Right ventricle myocardium superior (tissue), 1 donor: ENCODE measurements around the gene SLC25A41. TPM values are rescaled to one million over a fixed set of nuclear protein-coding genes. Genes with fewer than 3 reads are reported as not detected.
"Not testable (repeated sequence)": the region's sequence is repeated elsewhere in the genome, so short reads cannot be mapped to it uniquely, and the experiment has no call there.

Source experiments
- ATAC-seq: fragments of 200-7000 bp; cut with Tn5 transposase; one replicate; pipeline ENCODE4 v1.9.1; 2020; ENCODE audit warnings: mild to moderate bottlenecking; ENCODE audit not compliant: poor library complexity
- DNase-seq: peaks from one replicate; pipeline ENCODE4 v3.0.0-alpha.2; 2020
- intact Hi-C: fragments of 100-400 bp; cut with DNase I; formaldehyde crosslinking; loops from one replicate; pipeline ENCODE4 v1.11.2; 2022
- total RNA-seq: library from RNA; stranded (reverse); fragmentation: NEBNext Ultra II Directional; extraction: Animal tissue kit (Norgen Biotek cat#: 25700); gene quantifications from one replicate; pipeline ENCODE4 v1.2.1, GENCODE V29; 2021
- donor health status: DM: no; HTN: yes; CAD: no; lungs with severe emphysema.

Gene SLC25A41
- total RNA-seq, 1 donor from 2014 or later, result not detected

DNA sequence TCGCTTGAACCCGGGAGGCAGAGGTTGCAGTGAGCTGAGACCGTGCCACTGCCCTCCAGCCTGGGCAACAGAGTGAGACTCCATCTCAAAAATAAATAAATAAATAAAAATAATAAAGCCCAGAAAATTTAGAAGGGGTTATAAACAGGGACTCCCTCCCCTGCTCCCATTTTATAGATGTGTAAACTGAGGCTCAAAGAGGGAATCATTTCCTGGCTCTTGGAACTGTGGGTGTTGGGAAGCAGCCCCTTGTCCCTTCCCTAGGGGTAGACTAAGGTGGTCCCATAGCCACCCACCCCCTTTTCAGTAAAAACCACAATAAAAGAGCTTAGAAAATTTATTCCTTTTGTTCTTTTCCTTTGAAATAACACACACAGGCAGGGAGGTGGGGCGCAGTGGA, 6.2 kb upstream of the SLC25A41 start:
- intact Hi-C loops, result no loop called here
- DNase-seq (no peak), ATAC-seq (no peak)

DNA sequence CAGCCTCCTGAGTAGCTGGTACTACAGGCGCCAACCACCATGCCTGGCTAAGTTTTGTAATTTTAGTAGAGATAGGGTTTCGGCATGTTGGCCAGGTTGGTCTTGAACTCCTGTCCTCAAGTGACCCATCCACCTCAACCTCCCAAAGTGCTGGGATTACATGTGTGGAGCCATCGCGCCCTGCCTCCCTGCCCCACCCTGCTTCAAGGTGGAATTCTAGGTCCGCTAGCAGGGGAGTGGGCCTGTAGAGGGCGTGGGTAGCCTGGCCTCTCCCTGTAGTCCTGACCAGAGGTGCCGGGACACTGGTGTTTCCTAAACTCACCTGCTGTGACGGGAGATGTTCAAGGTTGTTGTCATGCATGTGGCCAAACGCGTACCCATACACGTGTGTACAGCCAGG, 398 bp downstream of the SLC25A41 start:
- ATAC-seq (no peak), DNase-seq (no peak)
- intact Hi-C loops, result no loop called here

DNA sequence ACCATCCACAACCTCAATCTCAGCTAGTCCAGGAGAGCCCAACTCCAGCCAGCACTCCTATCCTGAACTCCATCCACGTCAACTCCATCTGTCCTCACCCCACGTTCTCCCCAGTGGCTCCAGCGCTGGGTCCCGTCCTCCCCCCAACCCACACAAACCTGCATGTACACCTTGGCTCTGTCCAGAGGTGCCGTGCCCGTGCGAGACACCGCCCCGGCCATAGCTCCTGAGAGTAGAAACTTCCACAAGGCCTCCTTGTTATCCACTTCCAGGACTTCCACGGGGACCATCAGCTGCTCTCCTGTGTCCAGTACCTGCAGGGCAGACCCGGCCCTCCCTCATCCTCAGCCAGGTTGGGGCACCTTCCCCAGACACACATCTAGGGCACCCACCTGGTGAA, 1.7 kb downstream of the SLC25A41 start:
- intact Hi-C loops, result no loop called here
- DNase-seq (no peak), ATAC-seq (no peak)

DNA sequence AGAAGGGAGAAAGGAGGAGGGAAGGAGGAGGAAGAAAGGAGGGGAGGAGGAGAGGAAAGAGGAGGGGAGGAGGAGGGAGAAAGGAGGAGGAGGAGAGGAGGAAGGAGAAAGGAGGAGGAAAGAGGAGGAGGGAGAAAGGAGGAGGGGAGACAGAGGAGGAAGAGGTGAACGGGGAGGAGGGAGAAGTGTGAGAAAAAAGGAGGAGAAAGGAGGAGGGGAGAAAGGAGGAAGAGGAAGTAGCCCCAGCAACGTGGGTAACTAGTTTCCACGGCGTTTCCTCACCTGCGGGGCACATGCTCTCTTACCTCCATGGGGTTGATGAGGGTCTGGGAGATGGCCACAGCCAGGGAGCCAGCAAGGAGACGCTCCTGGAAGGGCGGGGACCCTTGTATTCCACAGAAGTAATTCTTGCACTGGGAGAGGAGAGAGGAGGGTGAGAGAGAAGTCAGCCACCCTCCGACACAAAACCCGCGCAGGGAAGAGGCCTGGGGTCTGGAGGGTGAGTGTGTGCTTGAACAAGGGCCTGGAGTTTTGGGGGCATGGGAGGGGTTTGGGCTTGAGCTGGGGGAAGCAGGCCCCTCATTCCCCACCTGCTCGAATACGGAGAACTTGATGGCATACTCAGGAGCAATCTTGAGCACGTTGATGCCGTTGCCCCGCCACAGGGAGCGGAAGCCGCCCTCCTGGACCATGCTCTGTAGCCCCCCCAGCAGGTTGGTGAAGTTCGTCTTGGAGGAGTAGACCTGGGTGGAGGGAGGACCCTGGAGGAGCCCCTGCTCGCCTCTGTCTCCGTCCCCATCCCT, 3.9 kb downstream of the SLC25A41 start:
- intact Hi-C loops, result no loop called here
- DNase-seq (no peak), ATAC-seq (no peak)

DNA sequence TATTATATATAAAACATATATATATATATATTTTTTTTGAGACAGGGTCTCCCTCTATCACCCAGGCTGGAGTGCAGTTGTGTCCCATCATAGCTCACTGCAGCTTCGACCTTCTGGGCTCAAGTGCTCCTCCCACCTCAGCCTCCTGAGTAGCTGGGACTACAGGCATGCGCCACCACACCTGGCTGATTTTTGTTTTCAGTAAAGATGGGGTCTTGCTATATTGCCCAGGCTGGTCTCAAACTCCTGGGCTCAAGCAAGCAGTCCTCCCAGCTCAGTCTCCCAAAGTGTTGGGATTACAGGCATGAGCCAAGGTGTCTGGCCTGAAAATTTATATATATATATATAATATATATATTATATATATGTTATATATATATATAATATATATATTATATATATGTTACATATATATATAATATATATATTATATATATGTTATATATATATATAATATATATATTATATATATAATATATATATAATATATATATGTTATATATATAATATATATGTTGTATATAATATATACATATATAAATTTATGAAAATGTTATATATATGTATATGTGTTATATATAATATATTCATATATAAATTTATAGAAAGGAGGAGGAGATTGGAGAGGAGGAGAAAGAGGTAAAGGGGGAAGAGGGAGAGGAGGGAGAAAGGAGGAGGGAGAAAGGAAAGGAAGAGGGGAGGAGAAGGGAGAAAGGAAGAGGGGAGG, 4.7 kb downstream of the SLC25A41 start:
- ATAC-seq, intact Hi-C loops, DNase-seq: not testable (repeated sequence)

DNA sequence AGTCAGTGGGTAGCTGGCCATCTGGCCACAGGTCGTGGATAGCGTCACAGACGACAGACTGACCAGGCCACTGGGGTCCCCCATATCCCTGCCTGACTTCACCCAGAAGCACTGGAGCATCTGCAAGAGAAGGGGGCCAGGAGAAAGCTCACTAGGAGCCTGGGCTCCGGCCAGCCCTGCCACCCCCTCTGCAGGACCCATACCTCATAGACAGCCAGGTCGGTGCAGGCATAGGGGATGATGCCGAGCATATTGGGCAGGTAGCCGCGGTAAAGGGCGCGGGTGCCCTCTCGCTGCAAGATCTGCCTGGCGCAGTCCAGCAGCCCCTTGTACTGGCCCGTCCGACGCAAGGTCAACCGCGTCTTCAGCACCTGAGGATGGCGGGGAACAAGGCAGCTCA, 6.4 kb downstream of the SLC25A41 start:
- ATAC-seq (no peak), DNase-seq (no peak)
- intact Hi-C loops, result no loop called here

DNA sequence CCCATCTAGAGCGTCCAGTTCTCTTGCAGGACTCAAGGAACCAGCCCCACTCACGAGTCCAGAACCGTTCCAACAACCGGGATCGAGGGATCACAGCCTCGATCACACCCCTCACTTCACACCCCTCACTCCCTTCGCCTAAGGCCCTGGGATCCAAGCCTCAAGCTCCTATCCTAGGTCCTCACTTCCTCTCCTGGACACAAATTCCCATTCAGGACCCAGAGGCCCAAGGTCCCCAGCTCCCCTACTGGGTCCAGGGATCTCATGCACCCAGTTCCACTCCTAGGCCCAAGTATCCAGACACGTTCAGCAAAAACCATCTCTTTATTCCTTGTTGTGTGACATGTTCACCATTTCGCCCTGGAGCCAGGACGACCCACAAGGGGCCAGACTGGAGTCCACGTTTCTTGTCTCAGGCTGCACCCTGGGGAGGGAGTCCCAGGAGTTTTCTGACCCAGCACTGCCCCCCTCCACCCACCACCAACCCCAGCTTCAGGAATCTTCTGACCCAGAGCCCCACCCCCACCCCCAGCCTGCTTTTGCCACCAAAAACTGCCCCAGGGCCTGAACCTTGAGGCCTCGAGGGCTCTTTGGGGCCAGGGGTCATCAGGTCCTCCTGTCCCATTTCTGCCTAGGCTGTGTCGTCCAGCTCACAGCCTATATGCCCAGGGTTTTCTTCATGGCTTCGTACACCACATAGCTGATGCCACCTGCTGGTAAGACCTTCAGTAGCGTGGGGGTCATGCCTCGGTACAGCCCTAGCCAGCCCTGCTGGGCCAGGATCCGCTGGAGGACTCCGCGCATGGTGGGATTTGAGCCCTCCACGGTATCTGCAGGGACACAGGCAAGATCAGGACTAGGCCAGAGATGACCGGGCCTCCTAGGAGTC, 7.6 kb downstream of the SLC25A41 start:
- DNase-seq, result no peak
- ATAC-seq, result no peak
- intact Hi-C loops, result no loop called here

DNA sequence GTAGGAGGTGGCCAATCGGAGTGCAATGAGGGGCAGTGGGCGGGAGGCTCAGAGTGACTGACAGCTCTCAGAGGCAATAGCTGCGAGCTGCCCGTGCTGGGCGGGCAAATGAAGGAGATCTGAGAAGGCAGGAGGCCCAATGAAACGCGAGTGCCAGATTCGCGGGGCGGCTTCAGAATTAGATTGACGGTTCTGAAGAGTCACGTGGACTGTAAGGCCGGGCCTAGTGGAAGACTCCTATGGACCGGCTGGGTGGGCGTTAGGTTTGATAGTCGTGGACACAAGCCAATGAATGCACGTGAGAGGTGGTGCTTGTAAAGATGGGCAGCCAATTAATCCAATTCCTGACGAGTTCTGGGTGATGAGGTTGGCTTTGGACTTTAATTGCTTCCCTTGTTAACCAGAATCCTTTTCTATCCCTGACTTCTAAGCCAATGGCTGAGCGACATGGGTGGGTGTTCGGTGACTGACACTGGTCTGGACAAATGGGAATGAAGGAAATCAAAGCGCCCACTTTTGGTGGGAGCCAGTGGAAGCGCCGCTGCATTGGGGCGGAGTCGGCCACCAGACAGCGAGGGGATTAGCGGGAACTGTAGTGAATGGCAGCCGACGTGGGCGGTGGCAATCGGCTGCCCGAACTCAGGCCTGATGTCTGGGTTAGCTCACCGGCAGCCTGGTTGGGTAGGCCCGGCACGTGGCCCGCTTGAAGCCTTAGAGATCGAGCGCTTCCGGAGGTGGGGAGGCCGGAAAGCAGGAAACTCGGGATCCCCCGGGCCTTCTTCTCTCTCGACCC, 8.4 kb downstream of the SLC25A41 start:
- DNase-seq, result peak; percentile 100
- intact Hi-C loops, result no loop called here
- peak; percentile 94 for ATAC-seq

DNA sequence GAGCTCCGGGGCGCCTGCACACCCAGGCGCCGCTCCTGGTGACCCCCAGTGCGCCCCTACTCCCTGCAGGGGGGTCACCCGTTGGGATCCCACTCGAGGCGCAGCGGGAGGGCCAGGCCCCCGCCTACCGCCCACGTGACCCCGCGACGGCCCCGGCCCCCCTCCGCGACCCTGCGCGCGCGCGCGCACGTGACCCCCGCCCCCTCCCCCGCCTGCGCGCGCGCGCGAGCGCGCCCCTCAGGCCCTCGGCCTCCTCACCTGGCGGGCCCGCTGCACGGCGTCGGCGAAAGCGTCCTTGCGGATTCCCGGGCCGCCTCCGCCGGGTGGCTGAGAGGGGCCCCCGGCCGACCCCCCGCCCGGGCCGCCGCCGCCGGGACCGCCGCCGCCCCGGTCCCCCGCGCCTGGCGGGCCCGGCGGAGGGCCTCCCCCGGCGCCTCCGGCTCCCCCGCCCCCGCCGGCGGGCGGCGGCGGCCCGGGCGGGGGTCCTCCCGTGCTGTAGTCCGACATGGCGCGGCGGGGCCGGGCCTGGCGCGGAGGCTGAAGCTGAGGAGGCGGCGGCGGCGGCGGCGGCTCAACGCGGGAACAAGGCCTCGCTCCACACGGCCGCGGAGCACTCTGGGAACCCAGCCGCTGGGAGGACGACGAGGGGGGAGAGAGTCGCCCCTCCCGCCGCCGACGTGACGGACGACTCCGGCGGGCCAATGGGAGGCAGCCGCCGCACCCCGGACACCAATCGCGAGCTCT, 9.2 kb downstream of the SLC25A41 start, which contains the start of gene KHSRP:
TSS of gene KHSRP (minus strand) at position 617 of the 744 bp plus-strand sequence. CDS start at position 507, 110 bp downstream.
- ATAC-seq (no peak), DNase-seq (peak; percentile 37)
- intact Hi-C loops, result no loop called here

DNA sequence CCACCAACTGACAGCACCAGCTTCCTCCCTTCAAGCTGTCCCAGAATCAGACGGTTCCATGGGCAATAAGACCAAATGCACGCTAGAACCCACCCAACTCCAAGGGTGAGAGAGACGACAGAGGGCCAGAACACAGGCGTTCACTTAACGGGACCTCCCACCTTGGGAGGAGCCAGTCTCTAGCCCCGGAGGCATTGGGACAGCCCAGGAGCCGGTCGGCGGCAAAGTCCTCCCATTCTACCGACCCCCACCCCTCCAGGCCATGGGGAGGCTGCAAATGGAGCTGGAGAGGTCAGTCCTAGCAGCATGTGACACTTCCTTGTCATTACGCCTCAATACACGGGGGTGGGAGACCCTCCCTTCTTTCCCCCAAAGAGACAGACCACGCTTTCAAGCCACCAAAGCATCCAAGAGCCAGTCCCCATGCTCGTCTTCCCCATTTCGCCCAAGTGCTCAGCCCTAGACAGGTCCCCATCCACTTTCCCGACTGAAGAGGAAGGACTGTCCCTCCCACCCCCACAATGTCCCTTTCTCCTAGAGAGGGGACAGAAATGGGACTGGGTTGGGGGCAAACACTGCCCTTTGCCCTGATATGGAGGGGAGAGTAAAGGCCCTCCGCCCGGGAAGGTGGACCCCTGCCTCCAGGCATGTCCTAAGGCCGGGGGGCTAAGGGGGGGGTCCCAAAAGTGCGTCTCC, 9.9 kb downstream of the SLC25A41 start:
- DNase-seq (no peak), ATAC-seq (no peak)

DNA sequence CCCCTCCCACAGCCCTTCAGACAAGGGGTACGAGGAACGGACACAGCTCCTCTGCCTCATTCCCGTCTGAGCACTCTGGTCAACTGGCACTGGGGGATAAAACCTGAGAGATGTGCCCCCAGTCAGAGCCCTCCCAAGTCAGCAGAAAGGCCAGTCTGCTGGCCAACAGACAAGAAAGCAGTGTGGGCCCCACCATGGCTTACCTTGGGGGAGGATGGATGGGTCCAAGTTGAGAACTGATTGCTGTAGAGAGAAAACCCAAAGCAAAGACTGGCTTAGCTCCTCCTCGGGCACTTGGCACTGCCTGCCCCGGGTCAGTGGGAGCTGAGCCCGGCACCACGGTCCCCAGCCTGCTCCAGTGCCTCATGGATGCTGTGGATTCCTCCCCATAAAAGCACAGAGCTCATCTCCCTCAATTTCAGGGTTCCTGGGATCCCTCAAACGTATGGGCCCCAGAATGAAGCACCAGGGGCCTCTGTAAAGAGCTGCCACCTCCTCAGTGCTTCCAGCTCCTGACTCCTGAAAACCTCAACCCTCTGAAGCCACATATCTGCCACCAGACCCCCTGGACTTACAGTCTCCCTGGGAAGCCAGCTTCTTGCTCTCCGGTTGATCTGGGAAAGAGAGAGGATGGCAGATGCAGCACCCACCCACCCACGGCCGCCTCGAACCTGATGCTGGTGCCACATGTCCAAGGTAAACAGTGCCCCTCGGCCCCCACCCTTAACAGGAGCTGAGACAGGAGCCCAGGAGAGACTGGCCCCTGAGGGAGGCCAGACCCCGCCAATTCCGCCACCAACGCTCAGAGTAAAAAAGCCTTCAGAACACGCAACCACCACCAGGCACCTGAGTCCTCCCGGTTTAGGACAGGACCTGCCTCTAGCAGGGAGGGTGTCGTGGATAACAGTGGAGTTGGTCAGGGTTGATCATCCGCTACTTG, 12.2 kb downstream of the SLC25A41 start:
- intact Hi-C loops, result no loop called here
- no peak for DNase-seq
- no peak for ATAC-seq

More for the DNA sequence above, 9.9 kb downstream of the SLC25A41 start:
- intact Hi-C loops, result no loop called here

DNA sequence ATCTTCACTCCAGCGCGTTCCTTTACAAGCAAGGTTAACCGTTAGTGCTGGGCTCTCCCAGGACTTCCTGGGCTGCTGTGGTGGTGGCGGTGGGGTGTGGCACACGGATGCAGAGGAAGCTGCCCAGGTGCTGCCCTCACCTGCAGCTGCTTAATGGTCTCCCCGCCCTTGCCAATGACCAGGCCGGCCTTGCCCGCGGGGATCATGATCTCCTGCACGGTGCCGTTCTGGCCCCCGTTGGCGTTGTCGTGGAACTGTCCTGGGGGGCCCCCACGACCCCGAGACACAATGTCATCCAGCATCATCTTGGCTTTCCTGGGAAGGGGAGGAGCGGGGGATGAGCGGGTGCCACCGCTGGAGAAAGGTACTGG, 15.0 kb downstream of the SLC25A41 start:
- intact Hi-C loops, result no loop called here
- no peak for ATAC-seq
- DNase-seq, result no peak

DNA sequence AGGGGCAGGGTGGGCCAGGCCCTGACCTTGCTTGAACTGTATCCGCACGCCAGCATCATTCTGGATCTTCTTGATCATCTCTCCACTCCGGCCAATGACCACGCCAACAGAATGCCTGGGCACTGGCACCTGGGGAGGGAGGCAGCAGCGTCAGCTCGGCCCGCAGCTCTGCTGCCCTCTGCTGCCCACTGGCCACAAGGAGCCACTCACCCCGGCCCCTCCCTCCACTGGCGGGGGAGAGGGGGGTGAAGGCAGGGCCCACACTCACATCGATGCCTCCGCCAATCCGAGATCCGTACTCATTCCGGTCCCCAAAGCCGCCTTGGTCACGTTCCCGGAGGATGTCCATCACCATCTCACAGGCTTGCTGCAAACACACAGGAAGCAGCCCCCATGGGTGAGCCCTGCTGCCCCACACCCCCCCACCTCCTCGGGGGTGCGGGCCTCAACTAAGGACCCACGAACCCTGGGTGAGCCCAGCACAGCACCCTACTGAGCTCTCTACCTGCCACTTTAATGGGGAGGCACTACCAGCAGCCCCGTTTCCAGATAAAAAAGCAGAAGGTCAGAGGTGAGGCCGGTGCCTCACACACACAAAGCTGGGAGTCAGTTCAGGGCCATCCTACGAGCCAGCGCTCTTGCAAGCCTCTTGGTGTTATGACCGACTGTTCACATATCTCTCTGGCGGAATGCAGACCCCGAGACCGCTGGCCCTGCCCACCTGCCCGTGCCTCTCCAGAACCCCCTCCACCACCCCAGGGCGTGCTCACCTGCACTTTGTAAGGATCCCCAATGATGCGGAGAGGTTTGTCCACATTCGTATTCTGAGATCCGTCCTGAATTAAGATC, 15.6 kb downstream of the SLC25A41 start:
- intact Hi-C loops, result no loop called here
- DNase-seq (no peak), ATAC-seq (peak; percentile 37)

DNA sequence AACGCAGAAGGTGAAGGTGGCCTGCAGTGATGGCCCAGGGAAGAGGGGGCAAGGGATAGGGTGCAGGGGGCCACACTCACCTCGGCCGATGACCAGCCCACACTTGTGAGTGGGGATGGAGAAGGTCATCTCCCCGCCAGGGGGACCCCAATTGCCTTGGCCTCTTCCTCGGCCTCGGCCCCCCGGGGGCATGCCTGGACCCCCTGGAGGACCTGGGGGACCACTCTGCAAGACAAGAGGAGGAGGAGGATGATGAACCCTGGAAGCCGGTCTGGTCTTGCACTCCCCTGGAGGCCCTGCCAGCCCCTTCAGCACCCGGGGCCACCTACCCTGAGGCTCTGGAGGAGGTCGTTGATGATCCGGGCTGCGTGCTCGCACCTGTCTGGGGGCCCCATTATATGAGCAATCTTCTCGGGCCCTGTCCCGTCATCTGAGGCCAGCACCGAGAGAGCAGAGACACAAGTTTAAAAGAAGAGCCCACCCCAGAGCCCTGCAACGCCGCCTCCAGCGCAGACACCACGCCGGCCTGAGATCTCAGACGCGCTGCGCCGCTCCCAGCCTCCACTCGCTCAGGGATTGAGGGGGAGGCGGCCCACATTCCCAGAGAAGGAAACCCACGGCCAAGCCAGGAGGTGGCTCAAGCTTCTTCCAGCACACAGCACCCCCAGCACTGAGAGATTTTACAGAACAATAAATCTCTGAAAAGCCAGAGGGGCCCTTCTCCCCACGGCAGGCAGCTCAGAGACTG, 16.7 kb downstream of the SLC25A41 start:
- ATAC-seq (no peak), DNase-seq (no peak)
- intact Hi-C loops, result no loop called here
